Measurements from ENCODE around the gene GOSR1.
"Not testable (repeated sequence)": the region's sequence is repeated elsewhere in the genome, so short reads cannot be mapped to it uniquely, and the experiment has no call there.

Gene GOSR1

DNA sequence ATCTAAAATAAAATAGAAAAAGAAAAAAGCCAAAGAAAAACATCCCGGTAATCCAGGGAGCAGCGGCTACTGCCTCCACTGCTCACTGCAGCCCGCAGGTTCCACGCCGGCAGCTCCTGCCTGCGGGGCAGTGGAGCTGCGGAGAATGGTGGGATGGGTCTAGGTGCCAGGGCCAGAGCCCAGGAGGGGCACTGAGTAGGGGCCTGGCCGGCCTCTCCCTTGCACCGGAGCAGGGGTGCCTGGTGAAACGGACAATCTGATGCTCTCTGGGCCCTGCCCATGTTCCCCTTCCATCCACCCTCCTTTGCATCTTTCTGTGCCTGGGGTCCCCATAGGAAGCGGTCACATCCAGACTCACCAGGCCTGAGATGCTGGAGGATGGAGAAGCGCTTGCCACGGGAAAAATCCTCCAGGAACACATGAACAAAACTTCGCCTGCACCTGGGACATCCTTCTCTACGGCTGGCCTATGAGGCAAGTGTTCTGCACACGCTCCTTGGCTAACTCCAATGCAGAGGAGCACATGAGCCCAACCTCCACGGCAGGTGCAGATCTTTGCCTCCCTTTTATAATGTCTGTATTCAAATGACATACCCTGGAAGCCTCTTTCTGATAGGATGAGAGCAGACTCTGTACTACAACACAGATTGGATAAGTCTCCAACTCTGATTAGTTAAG, 98.6 kb downstream of the GOSR1 start:
- DNase-seq (ENCODE audit: low read depth): not testable (repeated sequence)

DNA sequence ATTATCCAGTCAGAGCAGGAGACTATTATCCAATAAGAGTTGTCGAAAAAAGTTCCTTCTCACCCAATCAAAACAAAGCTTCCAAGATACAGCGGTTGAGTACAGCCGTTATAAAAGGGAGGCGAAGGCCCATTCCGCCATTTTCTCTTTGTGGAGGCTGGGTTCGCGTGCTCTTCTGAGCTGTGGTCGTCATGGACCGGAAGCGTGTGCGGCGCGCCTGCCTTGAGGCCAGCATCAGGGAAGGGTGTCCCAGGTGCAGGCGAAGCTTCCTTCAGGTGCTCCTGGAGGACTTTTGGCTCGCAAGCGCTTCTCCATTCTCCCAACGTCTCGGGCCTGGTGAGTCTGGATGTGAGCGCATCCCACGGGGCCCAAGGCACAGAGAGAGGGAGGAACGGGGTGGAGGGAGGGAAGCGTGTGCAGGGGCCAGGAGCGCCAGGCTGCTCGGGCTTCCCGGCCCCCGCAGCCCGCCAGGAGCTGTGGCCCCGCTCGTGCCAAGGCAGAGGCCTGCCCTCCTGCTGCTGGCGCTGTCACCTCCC, 99.2 kb downstream of the GOSR1 start:
- no peak for DNase-seq (ENCODE audit: low read depth)
